Dermis lymphatic vessel endothelial cell (primary cell): ENCODE results near the gene IGF2BP3. TPM values are rescaled to one million over a fixed set of nuclear protein-coding genes. Genes with fewer than 3 reads are reported as not detected.

Experiments
- total RNA-seq: library from RNA; depleted of rRNA; stranded (reverse); fragments of >200 nt; gene quantifications from 2 replicates; pipeline ENCODE4 v1.2.1, GENCODE V29; 2014

The IGF2BP3 gene
- total RNA-seq = 1.7 and 2.1 TPM in 2 replicates

GRCh38 chr7:23470330-23471105 is at the start of gene IGF2BP3:
Gene IGF2BP3 (minus strand): TSS chr7:23470491. CDS start chr7:23470110, 381 bp downstream.

DNA sequence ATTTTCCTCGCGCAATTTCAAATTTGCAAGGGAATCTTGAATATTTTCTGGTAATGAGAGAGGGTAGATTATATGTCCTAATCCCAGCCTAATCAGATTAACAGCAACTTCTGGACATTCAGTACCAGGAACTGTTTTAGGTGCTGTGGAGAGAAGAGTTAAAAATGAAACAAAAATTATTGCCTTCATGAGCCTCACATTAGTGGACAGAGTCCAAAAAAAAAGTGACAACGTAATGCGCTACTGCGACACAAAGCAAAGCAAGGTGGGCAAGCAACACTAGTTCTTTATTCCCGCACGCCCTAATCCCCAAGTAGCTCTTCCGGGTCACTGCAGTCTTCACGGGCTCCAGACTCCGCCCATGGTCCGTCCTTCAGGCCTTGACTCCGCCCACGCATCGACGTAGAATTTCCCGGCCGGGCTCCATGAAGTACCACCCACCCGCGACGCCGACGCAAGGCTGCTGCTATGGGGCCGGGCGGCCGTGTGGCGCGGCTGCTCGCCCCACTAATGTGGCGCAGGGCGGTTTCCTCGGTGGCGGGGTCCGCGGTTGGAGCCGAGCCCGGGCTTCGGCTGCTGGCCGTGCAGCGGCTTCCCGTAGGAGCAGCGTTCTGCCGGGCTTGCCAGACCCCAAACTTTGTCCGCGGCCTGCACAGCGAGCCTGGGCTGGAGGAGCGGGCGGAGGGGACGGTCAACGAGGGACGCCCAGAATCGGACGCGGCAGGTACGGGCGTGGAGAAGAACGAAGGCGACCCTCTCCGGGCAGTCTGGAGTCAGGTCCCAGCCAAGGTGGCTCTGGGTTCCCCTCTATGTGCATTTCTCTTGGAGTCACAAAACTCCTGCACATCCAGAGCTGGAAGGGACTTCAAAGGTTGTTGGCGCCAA is 171.2 kb downstream of the IGF2BP3 start, which contains the start of gene MALSU1:
Gene MALSU1, plus strand, starts transcription at position 455 of the 885 bp plus-strand sequence. Its CDS starts 14 bp downstream, at position 469.

Other genes with a start within 250 kb of the IGF2BP3 start
- 0.09 and 0.11 TPM in 2 replicates for gene GPNMB, start 223.7 kb downstream of the IGF2BP3 start, total RNA-seq
- 38.9 and 49.2 TPM in 2 replicates for gene MALSU1, start 171.2 kb downstream of the IGF2BP3 start, total RNA-seq
- gene TRA2A, start 61.5 kb upstream of the IGF2BP3 start, total RNA-seq = 27.8 and 33.3 TPM in 2 replicates
- gene CCDC126, start 126.9 kb upstream of the IGF2BP3 start, total RNA-seq = 20.6 and 22.4 TPM in 2 replicates
- gene FAM221A, start 209.7 kb upstream of the IGF2BP3 start, total RNA-seq = 5.9 and 9.4 TPM in 2 replicates
- 0.11 and 0.17 TPM in 2 replicates for gene STK31, start 239.7 kb upstream of the IGF2BP3 start, total RNA-seq